Common myeloid progenitor, CD34-positive (primary cell): Measurements from ENCODE around the gene CCDC192.

Experiments
- CTCF ChIA-PET: fragments of 350-600 bp; sonication (Branson Sonifier 250); formaldehyde crosslinking; loops from one replicate; lab custom pipeline; 2021; ENCODE audit warnings: antibody characterized with exemption; lab: Charles Lee
- POLR2A ChIA-PET: fragments of 350-600 bp; sonication (Branson Sonifier 250); formaldehyde crosslinking; loops from one replicate; lab custom pipeline; 2021; ENCODE audit warnings: antibody characterized with exemption; lab: Charles Lee
- DNase-seq, 3 donors: peaks; one replicate each; pipeline versions ENCODE4 v3.0.0 to v3.0.0-alpha.2; 2013
- H3K27ac ChIP-seq, 2 experiments: 1 replicate in 1 of 2; 2 replicates in 1 of 2; pipeline ENCODE4 v1.7.0; 2013; ENCODE audit warnings: inconsistent platforms in 2 of 2, low read length in 2 of 2, mild to moderate bottlenecking in 2 of 2, low read depth in 1 of 2, moderate library complexity in 1 of 2; ENCODE audit not compliant: severe bottlenecking in 2 of 2, insufficient read depth in 1 of 2, poor library complexity in 1 of 2
- H3K27me3 ChIP-seq, 5 experiments: replicated peaks in 2 of 5; 1 replicate in 3 of 5; 2 replicates in 2 of 5; pipeline versions ENCODE4 v1.6.1 to v1.7.0; 2013; ENCODE audit warnings: low read length in 4 of 5, mild to moderate bottlenecking in 2 of 5, moderate library complexity in 2 of 5, inconsistent platforms in 1 of 5; ENCODE audit not compliant: insufficient read depth in 5 of 5, control insufficient read depth in 4 of 5
- H3K36me3 ChIP-seq, 4 experiments: 1 replicate in 2 of 4; 2 replicates in 2 of 4; pipeline versions ENCODE4 v1.6.1 to v1.7.0; 2013; ENCODE audit warnings: low read length in 3 of 4, control low read depth in 1 of 4, mild to moderate bottlenecking in 1 of 4; ENCODE audit not compliant: control insufficient read depth in 4 of 4, insufficient read depth in 4 of 4
- H3K4me1 ChIP-seq, 4 experiments: 1 replicate in 3 of 4; 2 replicates in 1 of 4; pipeline versions ENCODE4 v1.6.1 to v1.7.1; 2013; ENCODE audit warnings: low read length in 3 of 4, mild to moderate bottlenecking in 3 of 4, control low read depth in 1 of 4, inconsistent platforms in 1 of 4, moderate library complexity in 1 of 4; ENCODE audit not compliant: control insufficient read depth in 4 of 4, insufficient read depth in 4 of 4; ENCODE audit errors: control extremely low read depth in 1 of 4
- H3K4me3 ChIP-seq, 7 experiments: 1 replicate in 4 of 7; 2 replicates in 3 of 7; pipeline versions ENCODE4 v1.5.1 to v1.7.0; 2013; ENCODE audit warnings: mild to moderate bottlenecking in 7 of 7, low read length in 6 of 7, moderate library complexity in 6 of 7, inconsistent platforms in 2 of 7, low read depth in 2 of 7, control low read depth in 1 of 7; ENCODE audit not compliant: insufficient read depth in 4 of 7, control insufficient read depth in 1 of 7; ENCODE audit errors: extremely low read depth in 1 of 7
- H3K9me3 ChIP-seq, 5 experiments: 1 replicate in 4 of 5; 2 replicates in 1 of 5; pipeline versions ENCODE4 v1.6.1 to v1.7.1; 2013; ENCODE audit warnings: low read length in 4 of 5, mild to moderate bottlenecking in 2 of 5, inconsistent platforms in 1 of 5, low read depth in 1 of 5, moderate library complexity in 1 of 5; ENCODE audit not compliant: control insufficient read depth in 4 of 5, insufficient read depth in 2 of 5; ENCODE audit errors: control extremely low read depth in 1 of 5
- WGBS: methylation state at CpG from one replicate; pipeline ENCODE4 v1.1.5; 2013; ENCODE audit not compliant: insufficient coverage; 5-methylcytosine and 5-hydroxymethylcytosine counted together

The CCDC192 gene

DNA sequence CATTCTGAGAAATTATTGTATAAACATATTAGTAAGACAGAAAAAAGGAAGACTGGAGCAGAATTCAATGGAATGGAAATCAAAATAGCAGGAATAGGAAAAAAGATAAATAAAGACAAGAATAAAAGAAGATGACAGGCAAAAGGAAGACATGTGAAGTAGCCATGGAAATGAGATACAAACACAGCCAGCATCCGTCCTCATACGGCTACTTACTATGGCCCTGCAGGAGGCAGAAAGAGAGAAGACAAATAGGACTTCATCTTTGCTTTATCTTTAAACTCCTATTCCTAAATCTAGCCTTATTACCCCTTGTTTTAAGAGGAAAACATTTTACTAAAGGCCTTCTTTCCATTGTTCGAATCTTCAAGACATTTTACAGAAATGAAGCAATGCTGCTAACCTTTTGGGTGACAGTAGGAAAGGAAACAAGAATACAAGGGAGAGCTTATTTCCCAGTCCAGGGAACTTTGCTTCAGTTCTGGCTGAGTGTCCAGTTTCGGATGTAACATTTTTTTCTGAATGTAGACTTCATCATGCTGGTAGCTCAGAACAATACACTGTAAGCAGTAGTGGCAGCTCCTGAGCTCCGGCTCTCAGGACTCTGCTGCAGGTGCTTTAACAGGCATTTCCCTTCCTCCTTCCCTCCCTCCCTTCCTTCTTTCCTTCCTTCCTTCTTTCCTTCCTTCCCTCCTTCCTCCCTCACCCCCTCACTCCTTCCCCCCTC, 274.0 kb downstream of the CCDC192 start:
- no peak for DNase-seq
- 96% methylated on average over 5 of the region's 5 CpGs for whole genome bisulfite sequencing
- no peaks in the 10 kb centered on the region for H3K9me3 ChIP-seq
- no peak overlapping the region for H3K27ac ChIP-seq
- no peaks in the 10 kb centered on the region for H3K27me3 ChIP-seq
- ChIA-PET POLR2A (no interaction called here), CTCF (interaction anchor here (1.5 kb wide), 1 partner anchor 111 kb away, joined by 4 read pairs; no protein-coding TSS in a partner anchor)
- H3K4me3 ChIP-seq = no peak overlapping the region
- H3K36me3 ChIP-seq = no peaks in the 10 kb centered on the region
- no peaks in the 10 kb centered on the region for H3K4me1 ChIP-seq

DNA sequence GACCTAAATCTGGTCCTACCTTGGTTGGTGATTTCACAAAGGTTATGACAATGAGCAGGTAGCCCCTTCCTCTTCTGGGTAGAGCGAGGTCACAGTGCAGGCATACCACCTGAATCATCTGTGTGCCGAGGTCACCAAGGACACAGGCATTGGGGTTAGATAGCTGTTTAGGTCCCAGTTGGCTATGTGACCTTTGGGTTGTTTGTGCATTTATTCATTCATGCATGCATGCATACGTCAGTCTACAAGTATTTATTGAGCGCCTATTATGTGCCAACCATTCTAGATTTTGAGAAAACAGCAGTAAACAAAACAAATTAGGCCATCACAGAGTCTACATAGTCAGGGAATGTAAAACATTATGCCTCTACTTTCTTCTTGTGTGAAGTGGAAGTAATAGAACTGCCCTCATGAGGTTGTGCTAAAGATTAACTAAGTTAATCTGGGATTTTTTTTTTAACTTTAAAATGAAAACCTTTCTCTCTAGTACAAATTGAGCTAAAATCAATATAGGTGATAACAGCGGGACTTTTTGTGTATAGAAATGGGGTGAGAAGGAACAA, 275.6 kb downstream of the CCDC192 start:
- Histone ChIP-seq H3K27me3 (no peaks in the 10 kb centered on the region), H3K36me3 (no peaks in the 10 kb centered on the region), H3K9me3 (no peaks in the 10 kb centered on the region), H3K4me3 (no peak overlapping the region), H3K27ac (no peak overlapping the region), H3K4me1 (no peaks in the 10 kb centered on the region)
- WGBS = 92% methylated on average over 4 of the region's 5 CpGs
- DNase-seq = no peak
- ChIA-PET POLR2A (no interaction called here), CTCF (interaction anchor here (1.0 to 1.5 kb wide), 2 partner anchors 9 to 113 kb away, joined by 4 read pairs; no protein-coding TSS in a partner anchor)

DNA sequence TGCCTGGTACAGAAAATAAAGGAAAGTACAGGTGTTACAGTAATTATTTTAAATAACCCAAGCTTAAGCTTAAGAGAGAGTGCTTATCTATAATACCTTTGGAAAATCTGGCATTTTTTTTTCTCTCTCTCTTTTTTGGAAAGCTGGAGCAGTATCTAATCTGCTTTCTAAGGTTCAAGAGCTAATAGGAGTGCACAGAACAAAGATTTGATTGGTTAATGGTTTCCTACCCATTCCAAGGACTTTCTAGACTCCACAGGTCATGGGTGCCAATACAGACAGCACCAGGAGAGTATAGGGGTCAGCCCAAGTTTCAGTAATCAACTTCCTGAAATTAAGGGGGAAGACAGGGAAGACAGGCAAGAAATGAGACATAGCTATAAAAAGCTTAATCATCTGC, 276.3 kb downstream of the CCDC192 start:
- DNase-seq = no peak
- CTCF ChIA-PET = interaction anchor here (1.0 kb wide), 1 partner anchor 8 kb away, joined by 4 read pairs; no protein-coding TSS in a partner anchor
- no peak overlapping the region for H3K4me3 ChIP-seq
- no peaks in the 10 kb centered on the region for H3K36me3 ChIP-seq
- POLR2A ChIA-PET = no interaction called here
- H3K27me3 ChIP-seq = no peaks in the 10 kb centered on the region
- H3K27ac ChIP-seq = no peak overlapping the region
- H3K9me3 ChIP-seq = no peaks in the 10 kb centered on the region
- H3K4me1 ChIP-seq = no peaks in the 10 kb centered on the region

DNA sequence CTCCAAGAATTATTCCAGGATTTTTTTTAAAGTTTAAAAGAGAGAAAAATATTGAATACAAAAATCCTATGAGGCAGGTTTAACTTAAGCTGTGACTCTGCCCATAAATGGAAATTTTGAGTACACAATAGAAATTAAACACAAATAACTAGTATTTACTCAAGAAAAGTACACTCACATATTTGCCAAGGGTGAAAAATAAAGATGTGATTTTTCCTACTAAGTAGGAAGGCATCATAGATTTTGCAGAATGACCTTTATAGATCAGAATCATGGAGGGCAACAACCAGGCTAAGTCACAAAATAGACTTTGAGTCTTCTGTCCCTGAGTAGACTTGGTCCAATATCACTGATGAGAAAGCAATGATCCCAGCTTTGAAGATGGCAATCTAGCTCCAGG, 277.7 kb downstream of the CCDC192 start:
- DNase-seq = no peak
- Histone ChIP-seq H3K9me3 (no peaks in the 10 kb centered on the region), H3K27ac (no peak overlapping the region), H3K36me3 (no peaks in the 10 kb centered on the region), H3K4me1 (no peaks in the 10 kb centered on the region), H3K4me3 (no peak overlapping the region), H3K27me3 (no peaks in the 10 kb centered on the region)
- CTCF ChIA-PET = interaction anchor here (1.5 kb wide), 1 partner anchor 18 kb away, joined by 4 read pairs; no protein-coding TSS in a partner anchor
- POLR2A ChIA-PET = no interaction called here

DNA sequence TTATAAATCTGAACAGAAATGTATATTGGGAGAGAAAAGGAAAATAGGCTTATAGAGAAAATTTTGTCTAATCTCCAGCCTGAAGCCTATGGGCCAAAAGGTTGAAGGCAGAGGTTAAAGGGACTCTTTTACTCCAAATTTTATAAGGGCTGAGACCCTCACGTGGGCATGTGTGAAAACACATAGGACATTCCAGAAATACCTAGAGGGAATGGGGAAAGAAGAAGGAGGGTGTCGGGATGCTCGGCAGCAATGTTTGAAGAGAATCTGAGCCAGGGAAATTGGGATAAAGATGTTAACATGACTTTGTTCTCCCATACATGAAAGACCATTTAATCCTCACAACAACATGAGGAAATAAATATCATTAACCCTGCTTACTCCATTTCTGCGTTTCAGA, 278.3 kb downstream of the CCDC192 start:
- H3K36me3 ChIP-seq = no peaks in the 10 kb centered on the region
- ChIA-PET CTCF (interaction anchor here (1.5 kb wide), 1 partner anchor 18 kb away, joined by 4 read pairs; no protein-coding TSS in a partner anchor), POLR2A (no interaction called here)
- 100% methylated on average over 1 of the region's 4 CpGs for WGBS
- DNase-seq = no peak
- H3K4me1 ChIP-seq = no peaks in the 10 kb centered on the region
- no peak overlapping the region for H3K27ac ChIP-seq
- H3K4me3 ChIP-seq = no peak overlapping the region
- H3K9me3 ChIP-seq = no peaks in the 10 kb centered on the region
- H3K27me3 ChIP-seq = no peaks in the 10 kb centered on the region

DNA sequence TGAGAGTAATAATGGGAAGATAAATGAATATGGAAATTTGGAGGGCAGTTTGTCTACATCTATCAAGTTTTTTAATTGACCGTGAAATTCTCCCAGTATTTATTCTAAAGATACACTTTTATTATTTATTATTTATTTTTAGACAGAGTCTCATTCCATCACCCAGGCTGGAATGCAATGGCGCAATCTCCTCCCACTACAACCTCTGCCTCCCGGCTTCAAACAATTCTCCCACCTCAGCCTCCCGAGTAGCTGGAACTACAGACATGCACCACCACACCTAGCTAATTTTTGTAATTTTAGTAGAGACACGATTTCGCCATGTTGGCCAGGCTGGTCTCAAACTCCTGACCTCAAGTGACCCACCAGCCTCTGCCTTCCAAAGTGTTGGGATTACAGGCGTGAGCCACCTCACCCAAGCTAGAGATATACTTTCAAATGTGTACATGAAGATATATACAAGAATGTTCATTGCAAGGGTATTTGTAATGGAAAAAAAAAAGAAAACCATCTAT, 282.7 kb downstream of the CCDC192 start:
- WGBS = 100% methylated on average over 2 of the region's 7 CpGs
- Histone ChIP-seq H3K9me3 (no peaks in the 10 kb centered on the region), H3K27ac (no peak overlapping the region), H3K4me1 (no peaks in the 10 kb centered on the region), H3K36me3 (no peaks in the 10 kb centered on the region), H3K4me3 (no peak overlapping the region), H3K27me3 (no peaks in the 10 kb centered on the region)
- ChIA-PET CTCF (no interaction called here), POLR2A (no interaction called here)
- DNase-seq = no peak
